Embryonic facial prominence (tissue), 1 donor: Measurements from ENCODE around the gene MNS1.
"Not testable (repeated sequence)": the region's sequence is repeated elsewhere in the genome, so short reads cannot be mapped to it uniquely, and the experiment has no call there.

Experiments
- DNase-seq: peaks from one replicate; pipeline ENCODE4 v3.0.0-alpha.2; 2016; ENCODE audit errors: extremely low spot score

MNS1 gene

GRCh38 chr15:56454836-56455235 is 10.1 kb downstream of the MNS1 start:
- no peak for DNase-seq

DNA sequence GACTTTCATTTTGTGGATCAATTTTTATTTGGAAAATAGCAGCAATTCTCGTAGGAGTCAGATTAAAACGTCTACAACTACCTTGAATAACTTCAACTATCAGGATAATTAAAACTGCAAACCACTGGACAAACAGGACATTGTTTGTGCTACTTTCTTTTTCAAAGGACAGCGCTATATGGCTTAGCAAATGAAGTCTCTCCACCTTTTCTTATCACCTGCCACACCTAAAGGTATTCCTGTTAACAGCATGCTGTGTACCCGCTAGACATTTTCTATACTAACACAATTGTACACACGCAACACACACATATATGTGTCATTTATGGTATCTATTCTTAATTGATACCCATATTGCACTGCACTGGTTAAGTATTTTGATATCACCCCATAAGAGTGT is 19.2 kb downstream of the MNS1 start:
- DNase-seq, result no peak

- DNase-seq, result no peak
Measured at GRCh38 chr15:56442354-56442753, 22.6 kb downstream of the MNS1 start.

- DNase-seq, result no peak
Measured at GRCh38 chr15:56440214-56440770, 24.6 kb downstream of the MNS1 start.

- DNase-seq, result no peak
Measured at GRCh38 chr15:56432304-56432703, 32.6 kb downstream of the MNS1 start.

DNA sequence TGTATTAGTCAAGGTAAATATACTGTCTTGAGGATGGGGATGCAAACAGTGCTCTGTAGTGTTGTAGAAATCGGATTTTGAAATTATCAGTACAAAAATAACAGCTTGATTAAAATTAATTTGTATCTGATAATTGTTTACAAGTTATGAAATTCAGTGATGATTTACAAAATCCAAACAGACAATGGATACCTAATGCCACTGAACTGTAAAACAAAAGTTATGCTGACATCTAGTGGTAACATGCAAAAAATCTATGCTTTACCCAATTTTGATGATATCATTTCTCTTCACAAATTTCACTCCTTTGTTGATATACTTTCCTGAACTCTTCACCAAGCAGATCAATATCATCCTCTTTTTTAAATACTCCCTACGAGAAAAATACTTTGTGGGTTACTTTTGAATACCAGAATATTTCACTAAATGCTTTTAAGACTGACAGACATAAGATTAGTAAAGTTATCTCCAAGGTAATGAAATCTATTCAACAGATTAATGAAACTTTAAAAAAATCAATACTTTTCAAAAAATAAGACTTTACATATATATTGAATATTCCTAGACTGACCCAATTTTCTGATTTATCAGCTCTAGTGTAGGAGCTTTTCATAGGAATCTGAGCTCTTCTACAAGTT is 36.0 kb downstream of the MNS1 start:
- no peak for DNase-seq

- DNase-seq, result no peak
Measured at GRCh38 chr15:56425976-56426375, 39.0 kb downstream of the MNS1 start.

DNA sequence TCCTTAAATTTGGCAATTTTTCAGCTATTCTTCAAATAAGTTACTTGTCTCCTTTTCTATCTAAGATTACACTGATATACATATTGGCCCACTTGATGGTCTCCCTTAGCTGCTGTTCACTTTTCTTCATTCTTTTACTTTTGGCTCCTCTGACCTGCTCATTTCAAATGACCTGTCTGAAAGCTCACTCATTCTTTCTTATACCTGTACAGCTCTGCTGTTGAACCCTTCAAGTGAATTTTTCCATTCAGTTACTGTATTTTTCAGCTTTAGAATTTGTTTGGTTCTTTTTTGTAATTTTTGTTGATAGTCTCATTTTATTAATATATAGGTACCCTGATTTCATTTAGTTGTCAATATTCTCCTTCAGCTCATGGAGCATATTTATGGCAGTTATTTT is 39.7 kb downstream of the MNS1 start:
- no peak for DNase-seq

DNA sequence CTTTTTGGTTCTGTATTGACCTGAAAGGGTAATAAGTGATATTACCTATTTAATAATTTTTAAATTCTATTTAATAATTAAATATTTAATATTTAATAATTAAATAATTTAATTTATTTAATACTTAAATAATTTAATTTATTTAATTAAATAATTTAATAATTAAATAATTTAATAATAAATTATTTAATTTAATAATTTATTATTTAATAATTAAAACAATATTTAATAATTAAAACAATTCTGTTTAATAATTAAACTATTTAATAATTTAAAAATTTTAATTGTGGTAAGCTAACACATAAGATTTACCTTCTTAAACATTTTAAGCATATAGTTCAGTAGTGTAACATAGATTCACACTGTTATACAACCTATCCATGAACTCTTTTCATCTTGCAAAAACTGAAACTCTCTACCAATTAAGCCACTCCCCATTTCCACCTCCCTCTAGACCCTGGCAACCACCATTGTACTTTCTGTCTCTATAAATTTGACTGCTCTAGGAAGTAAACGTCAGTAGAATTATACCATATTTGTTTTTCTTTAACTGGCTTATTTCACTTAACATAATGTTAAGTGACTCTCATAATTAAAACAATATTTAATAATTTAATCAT is 51.7 kb downstream of the MNS1 start:
- not testable (repeated sequence) for DNase-seq

GRCh38 chr15:56411122-56411749 is 53.7 kb downstream of the MNS1 start:
- DNase-seq, result no peak

DNA sequence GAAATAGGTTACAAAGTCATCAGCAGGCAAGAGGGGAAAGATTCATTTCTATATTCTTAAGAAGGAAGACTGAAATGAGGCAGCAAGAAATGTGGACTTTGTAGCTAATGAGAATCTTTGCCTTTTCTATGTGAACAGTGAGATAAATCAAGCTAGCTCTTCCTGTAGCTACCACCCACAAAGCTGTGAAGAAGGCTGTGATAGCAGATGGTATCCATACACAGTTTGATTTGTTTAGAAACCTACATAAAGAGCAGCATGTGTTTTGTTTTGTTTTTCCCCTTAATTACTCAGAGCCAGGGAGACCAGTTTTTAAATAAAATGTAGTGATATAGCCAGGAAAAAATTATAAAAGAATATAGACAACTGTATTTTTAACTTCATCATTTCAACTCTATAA is 54.2 kb downstream of the MNS1 start:
- DNase-seq, result no peak

- not testable (repeated sequence) for DNase-seq
Measured at GRCh38 chr15:56399209-56399608, 65.7 kb downstream of the MNS1 start.

DNA sequence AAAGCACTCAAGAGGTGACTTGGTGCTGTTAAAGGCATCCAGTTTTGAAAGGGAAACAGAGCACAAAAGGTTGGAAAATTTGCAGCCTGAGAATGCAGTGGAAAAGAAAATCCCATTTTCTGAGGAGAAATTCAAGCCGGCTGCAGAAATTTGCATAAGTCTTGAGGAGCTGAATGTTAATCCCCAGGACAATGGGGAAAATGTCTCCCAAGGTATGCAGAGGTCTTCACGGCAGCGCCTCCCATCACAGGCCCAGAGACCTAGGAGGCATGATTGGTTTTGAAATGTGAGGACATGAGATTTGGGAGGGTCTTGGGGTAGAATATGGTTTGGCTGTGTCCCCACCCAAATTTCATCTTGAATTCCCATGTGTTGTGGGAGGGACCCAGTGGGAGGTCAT is 67.6 kb downstream of the MNS1 start:
- not testable (repeated sequence) for DNase-seq

GRCh38 chr15:56394909-56395308 is 70.0 kb downstream of the MNS1 start:
- DNase-seq, result no peak

DNA sequence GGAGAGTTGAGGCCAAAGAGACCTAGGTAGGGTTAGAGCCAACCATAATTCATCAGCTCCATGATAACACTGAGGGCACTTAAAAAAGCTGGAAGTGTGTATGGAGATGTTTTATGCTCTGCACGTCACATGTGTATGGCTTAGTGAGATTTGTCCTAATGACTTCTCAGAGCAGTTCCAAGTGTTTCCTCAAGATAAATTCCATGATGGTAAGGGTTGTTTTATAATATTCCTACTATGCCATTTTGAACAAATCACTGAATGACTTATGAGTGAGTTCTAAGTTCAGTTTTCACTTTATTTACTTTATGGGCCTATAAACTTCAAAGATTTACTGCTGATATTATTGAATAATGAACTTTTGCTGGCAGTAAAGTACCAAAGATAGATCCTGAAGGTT is 71.7 kb downstream of the MNS1 start:
- no peak for DNase-seq

GRCh38 chr15:56390739-56391267 is 74.1 kb downstream of the MNS1 start:
- DNase-seq, result no peak

- DNase-seq, result no peak
Measured at GRCh38 chr15:56385908-56386307, 79.0 kb downstream of the MNS1 start.

DNA sequence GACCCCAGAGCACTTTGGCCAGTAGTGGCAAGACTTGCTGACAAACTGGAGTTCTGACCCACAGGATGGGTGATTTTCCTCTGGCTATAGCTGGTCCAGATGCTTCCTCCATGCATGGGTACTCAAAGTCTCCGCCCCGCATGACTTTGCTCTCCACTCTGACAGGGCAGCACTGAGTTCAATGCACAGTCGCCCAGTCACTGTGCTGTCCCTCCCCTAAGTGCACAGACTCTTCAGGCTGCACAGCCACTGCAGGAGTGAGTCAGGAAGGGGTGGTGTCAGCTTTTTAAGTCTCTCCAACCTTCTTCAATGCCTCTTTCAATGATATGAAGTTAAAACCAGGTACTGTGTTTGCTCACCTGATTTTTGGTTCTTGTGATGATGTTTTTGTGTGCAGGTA is 81.9 kb downstream of the MNS1 start:
- no peak for DNase-seq
